NOMO-1 (cell line): ENCODE results near the gene MCL1.
"Not testable (repeated sequence)": the region's sequence is repeated elsewhere in the genome, so short reads cannot be mapped to it uniquely, and the experiment has no call there.

ENCODE experiments used
- DNase-seq, 2 experiments: peaks; one replicate each; lab custom pipeline; 2025; ENCODE audit not compliant: unreplicated experiment in 2 of 2; lab: John Stamatoyannopoulos, UW

MCL1 gene

DNA sequence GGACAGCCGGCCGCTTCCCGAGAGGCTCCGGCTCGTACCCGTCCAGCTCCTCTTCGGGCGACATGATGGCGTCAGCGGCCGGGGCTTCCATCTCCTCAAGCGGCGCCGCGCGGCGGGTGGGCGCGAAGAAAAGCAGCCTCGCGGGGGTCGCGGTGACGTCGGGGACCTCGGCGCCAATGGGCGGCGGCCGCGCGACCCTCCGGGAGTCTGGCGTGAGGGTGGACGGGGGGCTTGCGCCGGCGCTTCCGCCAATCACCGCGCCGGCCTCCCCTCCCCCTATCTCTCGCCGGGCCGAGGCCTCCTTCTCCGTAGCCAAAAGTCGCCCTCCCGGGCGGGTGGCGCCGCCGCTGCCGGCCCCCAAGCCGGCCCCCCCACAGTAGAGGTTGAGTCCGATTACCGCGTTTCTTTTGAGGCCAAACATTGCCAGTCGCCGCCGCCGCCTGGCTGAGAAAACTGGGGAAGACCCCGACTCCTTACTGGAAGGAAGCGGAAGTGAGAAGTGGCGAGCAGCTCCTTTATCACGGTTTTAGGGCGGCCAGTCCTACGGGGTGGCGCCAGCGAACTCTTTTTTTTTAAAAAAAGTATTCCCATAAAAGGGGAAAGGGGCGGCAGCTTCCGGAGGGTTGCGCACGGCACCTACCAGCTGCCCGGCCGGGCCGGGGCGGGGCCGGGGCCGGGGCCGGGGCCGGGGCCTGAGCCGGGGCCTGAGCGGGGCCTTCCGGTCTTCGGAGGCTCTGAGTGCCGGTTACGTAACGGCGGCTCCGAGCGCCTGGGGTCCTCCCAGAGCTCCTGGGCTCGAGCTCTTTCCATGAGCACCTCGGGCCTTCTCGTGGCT lies at the start of gene MCL1:
Gene MCL1 (minus strand): TSS at position 501 of the 835 bp plus-strand sequence. CDS start 80 bp downstream, at position 421.
- DNase-seq: peak; percentile 95 to 97

DNA sequence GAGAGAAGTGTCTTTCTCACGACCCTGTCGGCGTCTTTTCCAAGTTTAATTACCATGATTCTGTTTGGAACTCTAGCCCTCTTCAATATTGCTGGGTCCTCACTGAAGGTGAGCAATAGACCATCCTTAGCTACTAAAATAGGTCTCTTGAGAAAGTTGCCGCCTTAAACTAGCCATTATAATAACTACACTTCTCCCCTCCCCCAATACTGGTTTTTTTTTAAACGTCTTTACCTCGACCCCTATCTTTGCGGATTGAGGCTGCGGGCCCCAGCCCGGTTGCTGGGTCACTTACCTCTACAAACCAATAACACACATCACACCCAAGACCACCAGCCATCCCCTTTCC lies 49.3 kb upstream of the MCL1 start:
- DNase-seq: peak in 1 of 2 experiments; percentile 42

- peak in 1 of 2 experiments; percentile 6 for DNase-seq
These were observed 48.5 kb upstream of the MCL1 start for GRCh38 chr1:150627826-150628410.

DNA sequence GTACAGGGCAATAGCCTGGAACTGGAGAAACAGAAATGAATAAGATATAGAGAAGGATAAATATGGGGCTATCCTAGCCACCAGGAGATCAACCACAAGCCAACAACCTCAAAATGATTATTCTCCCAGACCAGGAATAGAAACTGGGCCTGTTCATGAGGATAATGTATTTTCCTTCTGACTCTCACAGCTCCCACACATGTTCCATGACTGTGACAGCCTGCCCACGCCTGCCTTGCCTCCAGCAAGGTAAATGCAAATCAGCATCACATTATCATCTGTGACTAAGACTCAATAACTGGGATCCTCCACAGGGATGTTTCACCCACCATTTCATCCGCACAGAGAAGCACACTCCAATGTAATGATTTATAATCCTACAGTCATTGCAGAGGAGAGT lies 46.7 kb upstream of the MCL1 start:
- DNase-seq: no peak

DNA sequence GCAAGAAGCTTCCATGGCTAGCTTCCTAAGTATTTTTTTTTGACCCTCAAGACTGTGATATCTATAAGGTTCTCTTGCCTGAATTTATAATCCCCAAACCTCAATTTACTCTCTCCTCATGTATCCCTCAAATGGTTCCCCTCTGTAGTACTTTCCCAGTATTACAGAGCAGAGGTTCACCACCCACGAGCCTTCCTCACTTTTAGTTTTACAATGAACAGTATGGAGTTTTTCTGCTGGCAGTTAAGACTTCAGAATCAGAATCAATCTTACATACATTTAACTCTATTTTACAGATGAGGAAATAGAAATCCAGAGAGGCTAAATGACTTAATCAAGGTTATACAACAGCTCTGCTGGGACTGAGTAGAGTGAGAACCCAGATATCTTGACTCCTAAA lies 45.1 kb upstream of the MCL1 start:
- DNase-seq: not testable (repeated sequence)

DNA sequence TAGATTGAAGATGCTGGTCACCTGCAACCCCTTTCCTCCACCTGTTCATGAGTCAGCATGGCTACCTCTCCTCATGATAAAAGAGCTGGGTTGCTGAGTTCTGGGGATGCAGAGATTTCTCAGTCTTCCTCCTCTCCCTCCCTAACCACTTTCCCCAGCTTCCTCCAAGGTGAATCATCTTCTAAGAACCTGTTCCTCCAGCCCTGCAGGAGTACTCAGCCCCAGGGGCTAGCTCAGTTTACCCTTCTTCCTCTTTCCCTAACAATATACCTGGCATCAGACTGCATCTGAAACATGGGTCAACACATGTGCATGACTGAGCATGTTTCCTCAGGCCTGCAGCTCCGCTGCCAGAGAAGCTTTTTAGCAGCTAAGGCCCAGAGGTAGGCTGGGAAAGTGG lies 44.7 kb upstream of the MCL1 start:
- DNase-seq: not testable (repeated sequence)

DNA sequence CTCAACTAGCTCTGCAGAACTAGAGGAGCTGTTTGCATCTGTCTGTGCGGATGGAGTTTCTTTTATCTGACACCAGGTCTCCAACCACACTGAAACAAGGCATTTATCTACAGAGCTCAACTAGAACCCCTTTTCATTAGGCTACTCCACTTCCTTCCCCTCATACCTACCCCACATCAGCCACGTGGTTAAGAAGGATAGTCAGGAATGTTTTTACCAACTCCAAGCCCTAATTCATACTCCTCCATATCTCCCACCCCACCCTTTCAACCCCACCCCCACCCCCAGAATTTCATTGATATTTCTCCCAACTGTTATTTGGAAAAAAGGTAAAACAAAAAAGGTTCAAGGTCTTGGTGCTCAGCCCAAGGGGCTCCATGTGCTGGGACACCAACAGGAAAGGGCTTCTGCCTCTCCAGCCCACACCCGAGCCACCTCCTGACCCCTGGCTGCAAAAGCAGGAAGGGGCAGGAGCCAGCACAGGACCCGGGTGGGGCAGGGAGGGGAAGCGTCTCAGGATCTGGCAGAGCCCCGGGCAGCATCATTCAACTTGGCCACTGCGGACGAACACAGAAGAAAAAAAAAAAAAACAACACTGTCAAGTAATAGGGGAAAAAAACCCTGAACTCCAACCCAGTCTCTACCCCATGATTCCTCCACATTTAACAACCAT lies 43.0 kb upstream of the MCL1 start:
- no peak for DNase-seq

DNA sequence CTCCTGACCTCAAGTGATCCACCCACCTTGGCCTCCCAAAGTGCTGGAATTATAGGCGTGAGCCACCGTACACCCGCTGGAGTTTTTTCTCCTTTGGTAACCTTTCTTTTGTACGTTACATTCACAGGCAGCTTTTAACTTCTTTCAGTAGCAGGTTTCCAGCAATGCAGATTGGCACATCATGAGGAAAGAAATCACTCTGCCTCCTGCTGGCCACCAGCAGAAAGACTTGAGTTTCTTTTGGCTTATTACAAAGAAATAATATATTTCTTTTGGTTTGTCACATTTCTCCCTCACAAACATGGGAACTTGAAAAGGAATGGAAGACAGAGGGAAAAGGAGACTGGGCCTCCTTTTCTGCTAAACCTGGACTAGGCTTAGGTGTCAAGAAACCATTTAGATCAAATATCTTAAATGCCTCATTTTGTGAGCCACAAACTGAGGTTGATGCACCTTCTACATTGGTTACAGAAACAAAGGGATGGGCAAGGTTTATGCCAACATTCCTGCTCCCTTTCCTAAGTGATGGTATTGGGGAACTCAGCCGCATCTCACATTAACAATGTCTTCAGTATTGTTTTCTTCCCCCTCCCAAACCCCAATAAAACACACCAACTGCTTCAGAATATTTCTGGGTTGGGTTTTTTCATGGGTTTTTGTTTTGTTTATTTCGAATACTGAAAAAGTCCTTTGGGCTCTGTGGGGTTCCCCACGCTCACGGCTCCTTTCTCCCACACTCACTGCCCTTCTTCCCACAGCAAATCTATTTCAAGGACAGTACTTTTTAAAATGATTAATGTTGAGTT lies 42.3 kb upstream of the MCL1 start:
- DNase-seq: peak in 1 of 2 experiments; percentile 62

DNA sequence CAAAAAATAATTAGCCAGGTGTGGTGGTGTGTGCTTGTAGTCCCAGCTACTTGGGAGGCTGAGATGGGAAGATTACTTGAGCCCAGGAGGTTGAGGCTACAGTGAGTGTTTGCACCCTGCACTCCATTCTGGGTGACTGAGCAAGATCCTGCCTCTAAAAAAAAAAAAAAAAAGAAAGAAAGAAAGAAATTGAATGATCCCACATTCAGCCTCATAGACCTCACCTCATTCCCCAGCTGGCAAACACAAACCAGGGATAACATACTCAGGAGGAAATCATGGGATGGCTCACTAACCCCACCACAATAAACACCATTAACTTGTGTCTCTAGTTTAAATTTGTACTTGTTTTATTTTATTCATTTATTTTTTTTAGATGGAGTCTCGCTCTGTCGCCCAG lies 41.5 kb upstream of the MCL1 start:
- DNase-seq: no peak

DNA sequence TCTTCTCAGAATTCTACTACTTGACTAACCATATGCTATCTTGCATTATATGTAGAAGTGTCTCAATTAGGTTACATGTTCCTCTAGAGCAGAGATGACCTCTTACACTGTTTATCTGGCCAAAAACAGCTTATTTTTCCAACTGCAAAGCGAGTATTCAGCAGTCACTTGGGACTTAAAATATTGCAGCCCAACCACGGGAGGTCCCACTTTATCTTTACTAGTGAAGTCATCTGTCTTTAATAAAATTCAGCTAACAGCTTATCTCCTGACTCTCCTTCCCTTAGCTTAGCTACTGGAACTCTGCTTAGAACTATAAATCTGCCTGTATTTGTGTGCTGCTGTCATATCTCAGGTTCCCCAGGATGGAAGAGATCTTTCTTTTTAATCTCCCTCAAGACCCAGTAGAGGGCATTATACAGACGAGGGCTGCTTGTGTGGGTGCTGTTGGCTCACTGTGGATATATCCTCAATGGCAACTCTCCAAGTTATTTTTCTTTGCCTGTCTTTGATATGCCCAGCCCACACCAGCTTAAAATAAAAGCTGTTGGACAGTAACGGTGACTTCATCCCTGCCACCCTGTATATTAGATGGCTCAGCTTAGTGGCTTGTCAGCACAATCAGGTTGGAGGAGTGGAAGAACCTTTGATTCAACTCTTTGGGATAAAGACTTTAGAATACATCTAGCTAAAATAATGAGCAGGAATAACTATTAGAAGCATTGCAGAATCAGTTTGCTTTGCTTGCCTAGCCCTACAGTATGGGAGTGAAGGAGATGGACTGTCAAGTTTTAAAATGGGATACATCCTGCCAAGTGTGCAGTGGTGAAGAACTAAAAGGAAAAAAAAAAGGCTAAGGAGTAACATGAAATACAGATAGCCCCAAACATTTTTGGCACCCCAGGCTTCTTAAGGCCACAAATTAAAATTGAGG lies 40.4 kb upstream of the MCL1 start:
- DNase-seq: no peak

DNA sequence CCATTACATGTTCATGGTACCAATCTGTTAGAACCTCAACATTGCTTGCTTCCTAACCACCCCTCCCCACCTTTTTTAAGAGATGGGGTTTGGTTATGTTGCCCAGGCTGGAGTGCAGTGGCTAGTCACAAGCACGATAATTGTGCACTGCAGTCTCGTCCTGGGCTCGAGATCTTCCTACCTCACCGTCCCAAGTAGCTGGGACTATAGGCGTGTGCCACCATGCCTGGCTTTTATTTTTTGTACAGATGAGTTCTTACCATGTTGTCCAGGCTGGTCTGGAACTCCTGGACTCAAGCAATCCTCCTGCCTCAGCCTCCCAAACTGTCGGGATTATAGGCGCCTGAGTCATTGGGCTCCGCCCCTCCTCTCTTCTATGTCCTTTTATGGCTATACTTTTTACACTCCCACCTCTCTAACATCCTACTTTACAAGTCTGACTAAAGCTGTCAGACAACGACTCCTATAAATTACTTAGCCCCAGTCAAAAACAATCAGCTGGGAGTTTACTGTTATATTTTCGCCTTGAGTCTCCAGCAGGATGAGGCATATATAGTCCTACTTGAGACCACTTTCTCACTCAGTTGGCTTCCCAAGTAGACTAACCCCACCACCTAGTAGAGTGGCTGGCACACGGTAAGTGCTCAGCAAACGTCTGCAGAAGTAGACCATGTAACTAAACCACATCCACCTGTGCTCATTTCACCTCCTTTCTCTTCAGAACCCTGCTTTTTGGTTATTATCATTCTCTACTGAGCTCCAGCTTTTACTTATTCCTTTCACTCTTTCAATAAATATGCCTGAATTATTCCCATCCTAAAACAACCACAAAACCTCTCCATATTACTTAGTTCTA lies 36.2 kb upstream of the MCL1 start:
- no peak for DNase-seq

- DNase-seq: peak; percentile 81 to 99
These were observed 33.9 kb upstream of the MCL1 start for GRCh38 chr1:150613061-150613920.

- DNase-seq: no peak
These were observed 32.6 kb upstream of the MCL1 start for GRCh38 chr1:150612014-150612345.

GRCh38 chr1:150610576-150610975 lies 31.2 kb upstream of the MCL1 start:
- DNase-seq: no peak

DNA sequence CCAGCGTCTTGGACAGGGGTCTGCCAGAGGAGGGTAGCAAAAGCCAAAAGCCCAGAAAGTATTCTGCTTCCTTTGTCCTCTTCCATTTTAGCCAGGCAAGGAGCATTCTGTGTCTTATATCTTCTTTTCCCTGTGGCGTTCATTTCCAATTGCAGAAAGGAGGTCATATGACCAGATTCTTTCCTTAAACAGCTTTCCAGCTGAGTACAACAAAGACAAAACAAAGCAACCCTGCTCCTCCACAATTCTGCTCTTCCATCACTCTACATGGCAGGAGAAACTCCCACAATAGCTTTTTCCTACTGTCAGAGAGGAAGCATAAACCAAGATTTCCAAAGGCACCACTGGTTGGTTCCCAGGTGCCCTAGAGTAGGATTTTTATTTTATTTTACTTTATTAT lies 30.3 kb upstream of the MCL1 start:
- no peak for DNase-seq

DNA sequence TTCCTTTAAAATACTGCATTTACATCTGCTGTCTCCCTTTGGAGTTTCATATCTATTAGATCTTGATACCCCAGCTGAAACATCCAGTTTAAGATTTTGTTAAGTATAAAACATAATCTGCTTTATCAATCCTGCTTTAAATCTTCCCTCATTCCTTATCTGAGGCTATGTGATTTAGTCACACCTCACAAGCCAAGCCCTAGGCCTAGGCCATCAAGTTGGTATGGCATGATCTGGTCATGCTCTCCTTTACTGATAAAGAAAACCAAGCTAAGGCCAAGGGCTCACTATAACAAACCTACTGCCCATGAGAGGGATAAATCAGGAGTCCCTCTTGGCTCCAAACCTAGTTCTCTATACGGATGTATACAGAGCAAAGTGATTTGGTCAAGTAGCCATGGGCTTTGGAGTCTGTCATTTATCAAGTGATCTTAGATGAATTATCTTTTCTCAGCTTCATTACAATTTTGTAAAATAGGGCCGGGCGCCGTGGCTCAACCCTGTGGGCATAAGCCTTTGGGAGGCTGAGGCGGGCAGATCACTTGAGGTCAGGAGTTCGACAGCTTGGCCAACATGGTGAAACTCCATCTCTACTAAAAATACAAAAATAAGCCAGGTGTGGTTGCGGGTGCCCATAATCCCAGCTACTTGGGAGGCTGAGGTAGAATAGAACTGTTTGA lies 27.2 kb upstream of the MCL1 start:
- no peak for DNase-seq

DNA sequence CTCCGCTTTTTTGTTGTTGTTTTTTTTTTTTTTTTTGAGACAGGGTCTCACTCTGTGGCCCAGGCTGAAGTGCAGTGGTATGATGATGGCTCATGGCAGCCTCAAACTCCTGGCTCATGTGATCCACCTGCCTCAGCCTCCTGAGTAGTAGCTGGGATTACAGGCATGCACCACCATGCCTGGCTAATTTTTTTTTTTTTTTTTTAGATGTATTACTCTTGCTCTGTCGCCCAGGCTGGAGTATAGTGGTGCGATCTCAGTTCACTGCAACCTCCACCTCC lies 26.0 kb upstream of the MCL1 start:
- DNase-seq: not testable (repeated sequence)

DNA sequence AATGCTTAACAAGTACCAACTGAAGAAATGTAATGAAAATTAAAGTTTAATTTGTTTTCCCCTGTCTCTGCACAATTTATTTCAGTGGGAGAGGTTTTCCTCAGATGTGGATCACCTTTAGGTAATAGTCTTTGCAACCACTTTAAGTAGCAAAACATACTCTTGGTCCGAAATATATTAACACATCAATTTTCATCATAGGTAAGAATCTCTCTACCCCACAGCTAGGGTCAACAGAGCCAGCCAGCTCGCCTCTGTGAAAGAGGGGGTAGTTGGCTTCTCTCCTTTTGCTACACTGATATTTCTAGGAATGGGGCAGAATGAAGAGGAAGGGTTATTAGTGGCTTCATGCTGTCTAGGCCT lies 24.8 kb upstream of the MCL1 start:
- DNase-seq: no peak
